HG03064 (cell line): Measurements from ENCODE around the gene MRPL37.
A peak's percentile ranks its signal among the peaks of the same experiment; 100 is the strongest.
"Not testable (repeated sequence)": the region's sequence is repeated elsewhere in the genome, so short reads cannot be mapped to it uniquely, and the experiment has no call there.

Source experiments
- ATAC-seq: cut with Tn5 transposase; IDR thresholded peaks from one replicate; pipeline ENCODE4 v1.9.1; 2021; ENCODE audit warnings: low read depth; ENCODE audit not compliant: unreplicated experiment

The MRPL37 gene

GRCh38 chr1:54171606-54172005 is 28.4 kb upstream of the MRPL37 start:
- no peak for ATAC-seq

- ATAC-seq = no peak
These were observed 27.1 kb upstream of the MRPL37 start for GRCh38 chr1:54172614-54173599.

DNA sequence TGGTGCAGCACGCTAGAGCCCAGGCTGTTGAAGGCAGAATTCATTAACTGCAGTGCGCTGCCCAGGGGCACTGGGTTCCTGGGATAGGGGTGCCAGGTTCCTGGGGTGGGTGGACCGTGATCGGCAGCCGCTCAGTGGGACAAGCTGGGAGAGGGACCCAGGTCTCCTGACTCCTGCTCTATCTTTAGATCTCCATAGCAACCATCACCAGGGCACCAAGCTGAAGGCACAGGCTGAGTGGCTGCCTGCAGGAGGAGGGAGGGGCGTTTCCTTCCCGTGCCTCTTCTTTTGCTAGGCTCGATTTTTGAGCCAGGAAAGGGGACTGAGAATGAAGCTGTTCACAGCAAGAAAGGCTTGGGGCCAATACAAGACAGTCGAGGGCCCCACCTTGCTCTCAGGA is 26.3 kb upstream of the MRPL37 start:
- ATAC-seq = no peak

DNA sequence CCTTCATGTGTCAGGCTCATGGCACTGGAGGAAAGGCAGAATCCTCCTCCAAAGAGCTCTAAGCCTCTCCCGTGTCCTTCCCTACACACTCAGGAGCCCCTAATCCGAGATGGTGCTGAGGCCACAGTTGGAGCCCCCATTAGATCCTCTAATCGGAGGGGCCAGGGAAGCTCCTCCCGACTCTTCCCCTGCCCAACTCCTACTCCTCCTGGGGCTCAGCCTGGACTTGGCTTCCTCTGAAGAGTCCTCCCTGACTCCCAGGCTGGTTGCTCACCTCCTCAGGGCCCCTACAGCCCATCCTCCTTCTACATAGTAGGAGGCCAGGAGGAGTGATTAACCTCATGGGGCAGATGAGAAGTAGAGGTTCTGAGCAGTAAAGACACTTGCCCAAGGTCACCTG is 25.9 kb upstream of the MRPL37 start:
- no peak for ATAC-seq

- no peak for ATAC-seq
These were observed 23.2 kb upstream of the MRPL37 start for GRCh38 chr1:54176621-54177327.

GRCh38 chr1:54177726-54178125 is 22.2 kb upstream of the MRPL37 start:
- ATAC-seq = no peak

DNA sequence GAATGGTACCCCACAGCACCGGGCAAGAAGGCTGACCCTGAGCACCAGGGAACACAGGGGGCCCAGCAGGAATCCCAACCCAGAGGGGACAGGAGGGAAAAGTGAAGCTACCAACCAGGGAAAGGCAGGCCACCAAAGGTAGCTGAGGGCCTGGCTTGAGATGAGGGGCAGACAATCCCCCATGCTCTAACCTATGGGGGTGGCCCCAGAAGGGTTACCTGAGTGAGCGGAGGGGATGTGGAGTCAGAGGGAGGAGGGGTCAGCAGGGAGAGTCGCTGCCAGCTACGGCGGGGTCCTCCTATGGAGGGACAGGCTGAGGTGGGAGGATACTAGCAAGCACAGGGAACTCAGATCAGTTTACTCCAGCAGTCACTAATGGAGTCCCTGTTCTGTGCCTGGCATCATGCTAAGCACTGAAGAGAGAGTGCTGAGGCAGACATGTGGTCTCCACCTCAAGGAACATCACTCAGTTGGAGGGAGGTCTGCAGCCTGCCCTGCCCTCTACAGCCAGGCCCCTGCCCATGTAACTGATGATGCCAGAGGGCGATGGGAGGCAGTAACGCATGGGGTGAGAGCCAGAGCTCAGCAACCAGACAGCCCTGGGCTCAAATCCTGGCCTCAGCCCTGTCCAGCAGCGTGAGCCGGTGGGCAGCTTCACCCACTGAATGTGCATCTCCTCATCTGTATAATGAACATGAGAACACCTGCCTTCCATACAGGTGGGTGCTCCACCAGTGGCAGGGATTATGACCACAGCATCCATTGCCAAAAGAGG is 21.5 kb upstream of the MRPL37 start:
- ATAC-seq = no peak

DNA sequence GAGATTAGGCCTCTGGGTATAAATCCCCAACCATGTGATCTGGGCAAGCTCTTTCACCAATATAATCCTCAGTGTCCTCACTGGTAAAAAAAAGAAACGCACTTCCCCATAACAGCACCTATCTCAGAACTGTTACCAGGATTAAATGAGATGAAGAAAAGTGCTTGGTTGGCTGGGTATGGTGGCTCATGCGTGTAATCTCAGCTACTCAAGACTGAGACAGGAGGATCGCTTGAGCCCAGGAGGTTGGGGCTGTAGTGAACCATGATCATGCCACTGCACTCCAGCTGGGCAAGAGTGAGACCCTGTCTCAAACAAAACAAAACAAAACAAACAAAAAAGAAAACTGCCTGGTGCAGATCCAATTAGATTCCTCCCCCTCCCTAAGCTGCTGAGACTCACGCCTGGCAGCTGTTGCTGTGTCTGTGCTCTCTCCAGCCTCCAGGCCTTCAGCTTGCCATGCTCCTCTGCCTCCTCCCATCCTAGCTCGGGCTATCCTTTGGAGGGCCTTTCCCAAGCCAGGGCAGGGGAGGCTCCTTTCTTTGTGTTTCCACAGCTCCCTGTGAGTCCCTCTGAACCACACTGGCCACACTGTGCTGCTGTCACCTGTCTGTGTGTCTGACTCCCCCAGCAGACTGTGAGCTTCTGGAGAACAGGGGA is 19.1 kb upstream of the MRPL37 start:
- no peak for ATAC-seq

- ATAC-seq = no peak
These were observed 13.9 kb upstream of the MRPL37 start for GRCh38 chr1:54186056-54186455.

DNA sequence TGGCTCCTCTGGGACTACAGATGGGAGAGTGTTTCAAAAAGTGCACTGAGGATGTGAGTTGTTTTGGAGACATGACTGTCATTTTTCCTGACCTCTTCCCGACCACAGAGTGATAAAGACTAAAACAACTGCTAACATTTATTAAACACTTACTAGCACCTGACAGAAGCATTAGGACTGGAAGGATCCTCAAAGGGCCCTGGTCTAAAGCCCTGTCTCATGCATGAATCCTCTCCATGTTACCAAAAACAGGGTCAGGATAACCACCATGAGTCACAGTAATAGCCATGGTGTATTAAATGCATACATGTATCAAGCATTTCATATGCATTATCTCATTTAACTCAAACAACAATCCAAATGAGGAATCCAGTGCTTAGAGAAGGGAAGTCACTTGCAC is 11.7 kb upstream of the MRPL37 start:
- no peak for ATAC-seq

DNA sequence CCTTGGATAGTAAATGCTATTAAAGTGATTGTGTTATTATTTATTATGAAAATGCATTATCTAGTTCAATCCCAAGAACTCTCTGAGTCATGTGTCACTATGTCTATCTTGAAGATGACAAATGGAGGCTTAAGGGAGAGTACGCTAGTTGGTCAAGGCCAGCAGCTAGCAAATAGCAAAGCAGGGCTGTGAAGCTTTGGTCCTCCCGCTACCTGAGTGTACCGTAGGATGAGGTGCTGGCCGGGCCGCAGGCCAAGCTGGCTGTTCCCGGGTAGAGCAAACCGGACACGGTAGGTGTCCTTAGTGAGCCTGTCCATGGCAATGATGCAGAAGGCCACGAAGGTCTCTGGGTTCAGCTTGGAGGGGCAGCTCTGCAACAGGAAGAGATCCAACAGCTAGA is 9.4 kb upstream of the MRPL37 start:
- no peak for ATAC-seq

DNA sequence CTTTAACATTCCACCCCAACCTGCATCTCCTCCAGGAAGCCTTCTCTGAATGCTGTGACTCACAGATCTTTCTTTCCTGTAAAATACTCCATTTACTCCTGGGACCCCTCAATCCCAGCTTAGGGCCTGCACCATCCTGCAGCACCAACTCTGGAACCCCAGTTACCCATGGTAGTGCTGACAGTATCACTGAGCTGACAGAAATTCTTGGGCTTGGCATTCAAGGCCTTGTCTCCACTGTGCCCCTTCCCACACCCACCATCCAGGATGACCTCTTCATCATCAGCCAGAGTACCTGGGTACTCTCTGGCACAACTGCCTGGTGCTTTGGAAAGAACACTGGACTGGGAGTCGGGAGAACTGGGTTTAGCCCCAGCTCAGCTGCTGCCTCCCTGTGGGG is 8.4 kb upstream of the MRPL37 start:
- no peak for ATAC-seq

DNA sequence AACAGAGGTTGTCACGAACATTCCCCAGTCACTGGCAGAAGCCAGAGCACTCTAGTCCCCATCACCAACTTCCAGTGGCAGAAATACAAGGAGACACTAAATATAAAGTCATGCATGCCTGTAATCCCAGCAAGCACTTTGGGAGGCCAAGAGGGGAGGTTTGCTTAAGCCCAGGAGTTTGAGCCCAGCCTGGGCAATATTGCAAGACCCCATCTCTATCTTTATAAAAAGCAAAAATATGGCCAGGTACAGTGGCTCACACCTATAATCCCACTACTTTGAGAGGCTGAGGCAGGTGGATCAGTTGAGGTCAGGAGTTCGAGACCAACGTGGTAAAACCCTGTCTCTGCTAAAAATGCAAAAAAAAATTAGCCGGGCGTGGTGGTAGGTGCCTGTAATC is 6.5 kb upstream of the MRPL37 start:
- ATAC-seq = no peak

- ATAC-seq = no peak
These were observed 709 bp upstream of the MRPL37 start for GRCh38 chr1:54199151-54199764.

DNA sequence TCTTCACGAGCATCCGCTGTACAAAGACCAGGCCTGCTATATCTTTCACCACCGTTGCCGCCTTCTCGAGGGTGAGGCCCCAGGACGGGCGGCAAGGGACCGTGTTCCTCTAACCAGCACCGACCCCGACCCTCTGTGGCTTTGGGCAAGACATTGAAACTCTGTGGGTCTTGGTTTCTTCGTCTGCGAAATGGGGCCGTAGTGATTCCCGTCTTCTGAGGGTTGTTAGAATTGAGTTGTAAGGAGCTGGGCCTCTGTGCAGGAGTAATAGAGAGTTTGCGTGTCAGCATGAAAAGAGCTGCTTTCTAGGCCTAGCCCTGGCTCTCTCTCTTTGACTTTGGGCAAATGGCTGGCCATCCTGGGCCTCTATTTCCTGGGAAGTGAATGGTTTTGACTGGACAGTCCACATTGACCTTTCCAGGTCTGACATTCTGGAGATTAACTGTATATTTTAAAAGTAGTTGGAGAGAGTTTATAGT is 591 bp downstream of the MRPL37 start:
- peak; percentile 9 for ATAC-seq

DNA sequence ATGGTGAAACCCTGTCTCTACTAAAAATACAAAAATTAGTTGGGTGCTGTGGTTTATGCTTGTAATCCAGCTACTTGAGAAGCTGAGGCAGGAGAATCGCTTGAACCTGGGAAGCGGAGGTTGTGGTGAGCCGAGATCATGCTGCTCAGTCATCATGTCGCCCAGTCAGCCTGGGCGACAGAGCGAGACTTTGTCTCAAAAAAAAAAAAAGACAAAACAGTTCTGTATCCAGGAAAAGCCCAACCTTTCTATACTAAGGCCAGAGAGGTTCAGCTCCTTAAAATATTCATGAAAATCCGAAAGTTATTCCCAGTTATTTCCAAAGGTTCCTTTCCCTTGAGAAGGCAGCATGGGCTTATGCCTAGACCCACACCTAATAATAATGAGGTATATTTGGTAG is 4.2 kb downstream of the MRPL37 start:
- no peak for ATAC-seq

DNA sequence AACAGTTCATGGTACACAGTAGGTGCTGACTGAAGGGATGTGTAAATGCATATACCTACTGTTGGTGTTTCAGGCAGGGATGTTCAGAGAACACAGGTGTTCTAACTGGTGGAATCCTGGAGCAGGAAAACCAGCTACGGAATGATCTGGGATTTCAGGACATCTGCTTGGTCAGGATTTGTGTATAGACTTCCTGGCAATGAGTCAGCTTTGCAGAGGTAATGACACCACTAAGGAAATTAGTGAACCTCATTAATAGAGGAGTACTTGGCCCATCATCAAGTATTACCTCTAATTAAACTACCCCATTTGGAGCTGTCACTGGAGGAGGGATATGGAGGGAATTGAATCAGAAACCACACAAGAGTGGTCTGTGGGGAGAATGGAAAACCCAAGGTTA is 7.3 kb downstream of the MRPL37 start:
- ATAC-seq = no peak

DNA sequence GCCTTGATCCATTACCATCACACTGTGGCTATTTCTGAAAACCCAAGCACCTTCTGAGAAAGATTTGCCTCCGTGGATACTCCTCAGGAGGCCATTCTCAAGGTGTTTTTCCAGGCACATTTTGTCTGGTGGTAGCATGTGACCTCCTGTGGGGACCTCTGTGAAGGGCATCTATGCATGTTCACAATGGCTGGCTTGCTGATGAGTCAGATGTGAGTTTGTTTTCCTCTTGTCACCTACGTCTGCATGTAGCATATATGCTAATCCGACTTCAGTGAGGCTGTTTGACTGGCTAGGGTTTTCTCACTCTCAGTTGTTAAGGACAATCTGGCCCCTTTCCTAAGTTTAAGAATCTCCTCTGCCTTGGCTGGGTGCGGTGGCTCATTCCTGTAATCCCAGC is 7.9 kb downstream of the MRPL37 start:
- not testable (repeated sequence) for ATAC-seq

- ATAC-seq = no peak
These were observed 12.9 kb downstream of the MRPL37 start for GRCh38 chr1:54212872-54213271.

DNA sequence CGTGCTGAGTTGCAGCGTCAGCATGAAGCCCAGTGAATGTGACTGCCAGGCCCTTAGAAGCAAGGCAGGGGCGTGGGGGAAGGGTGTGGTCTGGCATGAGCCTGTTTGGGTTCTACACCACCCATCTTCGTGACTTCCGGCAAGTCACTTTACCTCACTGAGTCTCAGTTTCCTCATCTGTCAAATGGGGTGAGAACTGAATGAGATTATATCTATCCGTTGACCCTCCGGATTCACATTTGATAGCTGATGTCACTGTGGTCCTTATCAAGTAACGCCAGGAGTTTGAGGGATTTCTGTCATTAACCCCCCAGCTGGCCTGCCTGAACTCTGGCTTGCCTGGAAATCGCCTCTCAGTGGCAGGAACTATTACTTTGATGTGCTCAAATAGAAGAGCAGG is 15.6 kb downstream of the MRPL37 start:
- ATAC-seq = no peak
